HG03575 (cell line): Measurements from ENCODE around the gene PMPCB.

ENCODE experiments used
- ATAC-seq: cut with Tn5 transposase; IDR thresholded peaks from one replicate; pipeline ENCODE4 v1.9.1; 2021; ENCODE audit not compliant: unreplicated experiment, insufficient number of reproducible peaks, low FRiP score; ENCODE audit errors: extremely low read depth

The PMPCB gene

GRCh38 chr7:103314852-103315251 lies 17.6 kb downstream of the PMPCB start:
- no peak for ATAC-seq

GRCh38 chr7:103316380-103316941 lies 19.2 kb downstream of the PMPCB start:
- ATAC-seq: no peak

GRCh38 chr7:103317009-103317408 lies 19.8 kb downstream of the PMPCB start:
- no peak for ATAC-seq

DNA sequence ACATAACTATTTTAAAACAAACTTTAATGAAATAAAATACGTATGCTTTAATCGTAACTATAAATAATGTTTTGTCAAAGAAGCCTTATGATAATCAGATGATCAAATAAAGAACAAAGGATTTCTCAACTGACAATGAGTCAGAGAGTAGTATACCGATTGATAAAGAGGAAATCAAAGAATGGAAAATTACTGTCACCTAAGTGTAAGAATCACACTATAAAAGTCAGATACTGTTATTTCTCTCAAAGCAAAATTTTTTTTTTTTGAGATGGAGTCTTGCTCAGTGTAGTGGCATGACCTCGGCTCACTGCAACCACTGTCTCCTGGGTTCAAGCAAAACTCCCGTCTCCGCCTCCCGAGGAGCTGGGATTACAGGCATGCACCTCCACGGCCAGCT lies 28.5 kb downstream of the PMPCB start:
- ATAC-seq: no peak

DNA sequence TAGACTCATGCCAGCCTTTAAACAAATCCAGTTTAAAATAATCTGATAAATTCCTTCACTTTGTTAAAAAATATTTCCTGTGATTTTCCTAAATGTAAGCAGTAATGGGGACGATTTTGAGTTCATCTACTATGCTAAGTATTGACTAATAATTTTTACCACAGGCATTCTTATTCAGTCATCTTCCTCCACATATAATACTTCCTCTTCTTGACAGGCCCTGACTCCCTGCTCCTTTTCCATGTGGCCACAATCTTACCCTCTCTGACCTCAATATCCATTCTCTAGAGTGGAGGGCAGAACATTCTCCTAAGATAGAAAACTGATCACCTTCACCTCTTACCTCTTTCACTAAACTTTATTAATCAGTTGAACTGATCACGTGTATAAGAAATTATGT lies 39.5 kb downstream of the PMPCB start:
- ATAC-seq: no peak

- ATAC-seq: no peak
Measured at GRCh38 chr7:103338864-103339263, 41.6 kb downstream of the PMPCB start.

GRCh38 chr7:103341466-103341865 lies 44.2 kb downstream of the PMPCB start:
- ATAC-seq: no peak

DNA sequence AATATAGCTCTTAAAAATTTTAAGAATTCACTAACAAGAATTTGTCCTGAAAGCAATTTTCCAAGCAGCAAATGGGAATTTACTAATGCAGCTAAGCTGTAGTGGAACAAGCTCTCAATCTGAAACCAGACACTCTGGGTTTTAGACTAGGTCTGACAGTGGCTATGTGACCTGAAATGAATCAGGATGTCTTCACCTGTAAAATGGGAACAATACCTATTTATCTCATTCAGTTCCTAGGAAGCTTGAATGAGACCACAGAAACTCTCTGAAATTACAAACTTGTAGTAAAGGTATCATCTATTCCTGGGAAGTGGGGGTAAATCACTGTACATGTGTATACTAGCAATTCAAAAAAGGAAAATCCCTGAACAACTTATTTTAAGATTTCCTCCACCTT lies 46.1 kb downstream of the PMPCB start:
- ATAC-seq: no peak

DNA sequence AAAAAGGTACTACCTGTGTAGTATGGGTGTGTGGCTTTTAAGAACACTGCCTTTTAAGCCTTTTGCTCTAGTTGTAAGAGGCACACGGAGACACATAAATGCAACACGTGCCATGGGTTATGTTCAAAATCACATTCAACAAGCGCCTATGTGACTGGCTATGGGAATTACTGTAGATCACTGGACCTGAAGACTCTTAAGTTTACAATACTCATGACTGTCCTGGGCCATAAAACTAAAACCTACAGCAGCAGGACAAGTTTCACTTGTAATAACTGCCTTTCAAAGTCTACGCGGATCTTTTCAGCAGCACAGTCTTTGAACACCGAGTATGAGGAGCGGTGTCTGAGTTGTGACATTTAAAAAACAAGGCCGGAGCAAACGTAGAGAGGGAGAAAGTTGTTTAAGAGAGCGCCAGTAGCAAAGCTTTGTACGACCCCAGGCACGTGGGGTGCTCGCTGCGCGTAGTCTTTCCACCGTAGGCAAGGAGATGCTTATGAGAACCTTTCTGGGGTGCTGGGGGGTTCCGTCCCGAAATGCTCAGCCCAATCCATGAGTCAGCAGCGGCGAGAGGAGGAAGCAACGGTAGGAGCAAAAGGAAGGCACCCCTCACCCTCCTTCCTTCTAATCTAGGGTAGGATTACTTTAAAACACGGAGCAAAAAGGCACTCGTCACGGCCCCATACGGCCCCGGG lies 46.7 kb downstream of the PMPCB start:
- ATAC-seq: no peak

DNA sequence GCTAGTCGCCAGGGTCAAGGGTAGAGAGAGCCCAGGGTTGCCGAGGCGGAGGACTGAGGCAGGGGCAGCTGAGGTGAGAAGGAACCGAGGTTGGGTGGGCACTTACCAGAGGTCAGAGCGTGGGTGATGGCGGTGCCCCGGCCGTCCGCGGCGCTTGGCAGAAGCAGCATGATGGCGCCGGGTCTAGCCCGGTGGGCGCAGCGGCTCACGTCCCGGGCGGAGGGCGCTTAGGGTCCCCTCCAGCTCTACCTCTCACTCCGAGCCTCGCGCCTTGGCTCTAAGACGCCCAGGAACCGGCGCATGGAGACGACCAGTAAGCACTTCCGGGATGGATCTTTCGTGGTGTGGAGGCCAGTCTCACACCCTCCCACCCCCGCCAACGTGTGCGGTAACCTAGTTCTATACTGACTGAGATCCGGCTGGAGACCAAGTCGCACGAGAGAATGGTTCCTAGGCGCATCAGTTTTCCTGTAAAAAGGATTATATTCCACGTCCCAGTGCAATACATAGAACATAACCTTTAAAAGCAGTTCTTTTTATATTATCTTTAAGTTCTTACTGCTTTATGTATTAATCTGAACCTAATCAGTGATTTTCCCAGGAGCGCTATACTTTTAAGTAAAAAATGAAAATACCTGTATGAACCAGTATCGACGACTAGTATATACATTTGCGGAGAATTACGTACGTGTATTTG lies 47.4 kb downstream of the PMPCB start, which contains the start of gene DNAJC2:
DNAJC2 (minus strand) TSS at position 315 of the 697 bp plus-strand sequence; CDS start at position 170, 145 bp downstream.
- ATAC-seq: peak; percentile 33

DNA sequence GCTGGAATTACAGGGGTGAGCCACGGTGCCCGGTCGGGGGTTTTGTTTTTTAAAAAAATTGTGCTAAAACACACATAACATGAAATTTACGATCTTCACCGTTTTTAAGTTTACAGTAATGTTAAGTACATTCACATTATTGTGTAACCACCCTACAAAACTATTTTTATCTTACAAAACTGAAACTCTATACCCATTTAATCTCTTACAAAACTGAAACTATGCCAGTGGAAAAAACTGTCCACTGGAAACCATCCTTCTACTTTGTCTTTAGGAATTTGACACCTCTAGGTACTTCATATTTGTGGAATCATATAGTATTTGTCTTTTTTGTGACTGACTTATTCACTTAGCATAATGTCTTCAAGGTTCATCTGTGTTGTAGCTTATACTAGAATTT lies 49.2 kb downstream of the PMPCB start:
- no peak for ATAC-seq

DNA sequence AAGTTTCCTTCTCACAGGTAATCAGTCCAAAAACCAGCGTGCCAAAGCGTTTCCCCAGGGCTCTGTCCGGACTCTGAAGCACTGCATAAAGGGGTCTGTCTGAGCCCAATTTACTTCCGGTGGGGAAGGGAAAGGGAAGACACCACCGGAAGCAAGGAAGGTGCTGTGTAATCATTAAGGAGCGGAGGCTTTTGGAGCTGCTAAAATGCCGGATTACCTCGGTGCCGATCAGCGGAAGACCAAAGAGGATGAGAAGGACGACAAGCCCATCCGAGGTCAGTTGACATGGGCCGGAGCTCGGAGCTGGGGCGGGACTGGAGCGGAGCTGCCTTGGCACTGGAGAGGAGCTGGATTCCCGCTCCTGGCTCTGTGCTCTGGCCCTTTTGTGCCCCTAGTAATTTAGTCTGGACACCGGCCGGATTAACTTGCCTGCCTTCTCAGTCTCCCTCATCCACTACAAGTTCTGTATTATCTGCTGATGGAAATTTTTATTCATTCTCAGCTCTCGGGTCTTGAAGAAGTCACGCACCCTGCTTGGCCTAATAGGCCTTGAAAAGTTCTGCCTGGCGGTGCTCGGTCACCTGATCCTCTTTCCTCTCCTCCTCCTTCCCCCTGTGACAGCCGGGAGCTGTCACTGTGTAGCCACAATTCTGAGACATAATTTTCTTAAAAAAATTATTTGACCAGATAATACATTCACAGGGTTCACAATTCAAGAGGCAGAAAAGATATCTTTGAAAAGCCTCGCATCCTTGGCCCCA lies 50.5 kb downstream of the PMPCB start, which contains the start of gene PSMC2:
PSMC2 (plus strand) TSS at position 137 of the 761 bp plus-strand sequence; CDS start at position 206, 69 bp downstream.
- peak; percentile 53 for ATAC-seq

DNA sequence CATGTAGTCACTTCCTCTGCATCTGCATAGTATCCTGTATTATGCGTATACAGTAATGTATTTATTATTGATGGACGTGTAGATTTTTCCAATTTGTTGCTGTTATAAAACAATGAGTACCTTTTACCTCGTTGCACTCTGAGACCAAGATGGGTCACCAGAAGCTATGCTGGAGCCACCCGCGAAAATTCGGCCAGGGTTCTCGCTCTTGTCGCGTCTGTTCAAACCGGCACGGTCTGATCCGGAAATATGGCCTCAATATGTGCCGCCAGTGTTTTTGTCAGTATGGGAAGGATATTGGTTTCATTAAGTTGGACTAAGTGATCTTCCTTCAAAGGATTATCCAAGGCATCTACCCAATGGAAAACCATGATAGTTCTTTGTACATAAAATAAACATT lies 51.2 kb downstream of the PMPCB start:
- no peak for ATAC-seq

DNA sequence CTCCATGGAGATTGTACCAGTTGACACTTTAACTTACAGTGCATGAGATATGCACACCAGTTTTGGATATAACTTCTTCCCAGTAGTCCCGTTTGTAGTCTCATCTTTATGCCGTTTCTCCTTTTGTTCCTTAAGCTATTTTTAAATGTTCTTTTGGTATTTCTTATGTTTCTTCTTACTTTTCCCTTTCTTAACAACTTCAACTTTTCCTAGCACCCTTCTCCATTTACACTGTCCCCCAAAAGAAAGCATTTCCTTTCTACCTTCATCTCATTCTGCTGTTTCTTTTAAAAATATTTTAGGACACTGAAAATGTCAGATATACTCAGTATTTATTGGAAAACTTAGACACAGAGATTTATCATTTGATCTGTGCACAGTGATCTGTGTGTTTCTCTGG lies 51.7 kb downstream of the PMPCB start:
- no peak for ATAC-seq

GRCh38 chr7:103349805-103350204 lies 52.6 kb downstream of the PMPCB start:
- no peak for ATAC-seq
